22Rv1 (cell line): ENCODE measurements around the gene ARHGDIB.

Experiments
- H3K27ac ChIP-seq: fragments of 450-650 bp; 2 replicates; pipeline ENCODE4 v1.5.1; 2017
- ZFX ChIP-seq: fragments of 450-650 bp; IDR thresholded peaks from 2 replicates; pipeline ENCODE4 v1.6.1; 2017; ENCODE audit warnings: antibody characterized with exemption, borderline replicate concordance
- TF ChIP-seq, protein P1 (sequence below): fragments of 450-650 bp; IDR thresholded peaks from 2 replicates; pipeline ENCODE4 v1.5.1; 2017; ENCODE audit warnings: mild to moderate bottlenecking

ARHGDIB gene

GRCh38 chr12:14993117-14993516, 31.7 kb upstream of the ARHGDIB start:
- TF ChIP-seq, protein P1, sequence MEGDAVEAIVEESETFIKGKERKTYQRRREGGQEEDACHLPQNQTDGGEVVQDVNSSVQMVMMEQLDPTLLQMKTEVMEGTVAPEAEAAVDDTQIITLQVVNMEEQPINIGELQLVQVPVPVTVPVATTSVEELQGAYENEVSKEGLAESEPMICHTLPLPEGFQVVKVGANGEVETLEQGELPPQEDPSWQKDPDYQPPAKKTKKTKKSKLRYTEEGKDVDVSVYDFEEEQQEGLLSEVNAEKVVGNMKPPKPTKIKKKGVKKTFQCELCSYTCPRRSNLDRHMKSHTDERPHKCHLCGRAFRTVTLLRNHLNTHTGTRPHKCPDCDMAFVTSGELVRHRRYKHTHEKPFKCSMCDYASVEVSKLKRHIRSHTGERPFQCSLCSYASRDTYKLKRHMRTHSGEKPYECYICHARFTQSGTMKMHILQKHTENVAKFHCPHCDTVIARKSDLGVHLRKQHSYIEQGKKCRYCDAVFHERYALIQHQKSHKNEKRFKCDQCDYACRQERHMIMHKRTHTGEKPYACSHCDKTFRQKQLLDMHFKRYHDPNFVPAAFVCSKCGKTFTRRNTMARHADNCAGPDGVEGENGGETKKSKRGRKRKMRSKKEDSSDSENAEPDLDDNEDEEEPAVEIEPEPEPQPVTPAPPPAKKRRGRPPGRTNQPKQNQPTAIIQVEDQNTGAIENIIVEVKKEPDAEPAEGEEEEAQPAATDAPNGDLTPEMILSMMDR, result no peak
- no peak for TF ChIP-seq ZFX
- no peak overlapping the region for H3K27ac ChIP-seq

DNA sequence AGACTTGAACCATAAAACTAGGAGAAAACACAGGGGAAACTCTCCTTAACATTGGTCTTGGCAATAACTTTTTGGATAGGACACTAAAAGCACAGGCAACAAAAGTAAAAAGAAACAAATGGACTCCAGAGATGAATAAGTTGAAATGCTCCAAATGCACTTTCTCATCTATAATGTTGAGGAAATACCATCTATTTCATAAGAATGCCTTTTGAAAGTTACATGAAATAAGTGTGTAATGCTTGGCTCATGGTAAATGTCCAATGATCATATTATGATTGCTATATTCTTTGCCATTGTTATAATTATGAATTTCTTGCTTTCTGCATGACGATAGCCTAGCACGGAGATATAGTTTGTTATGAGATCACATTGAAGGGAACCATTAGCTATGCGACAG, 31.3 kb upstream of the ARHGDIB start:
- H3K27ac ChIP-seq, result no peak overlapping the region
- TF ChIP-seq, protein P1, result no peak
- TF ChIP-seq ZFX, result no peak

DNA sequence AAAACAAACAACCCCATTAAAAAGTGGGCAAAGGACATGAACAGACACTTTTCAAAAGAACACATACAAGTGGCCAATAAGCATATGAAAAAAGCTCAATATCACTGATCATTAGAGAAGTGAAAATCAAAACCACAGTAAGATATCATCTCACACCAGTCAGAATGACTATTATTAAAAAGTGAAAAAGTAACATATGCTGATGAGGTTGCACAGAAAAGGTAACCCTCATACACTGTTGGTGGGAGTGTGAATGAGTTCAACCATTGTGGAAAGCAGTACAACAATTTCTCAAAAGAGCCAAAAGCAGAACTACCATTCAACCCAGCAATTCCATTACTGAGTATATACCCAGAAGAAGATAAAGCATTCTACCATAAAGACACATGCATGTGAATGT, 29.7 kb upstream of the ARHGDIB start:
- no peak overlapping the region for H3K27ac ChIP-seq
- TF ChIP-seq, protein P1, result no peak
- no peak for TF ChIP-seq ZFX

DNA sequence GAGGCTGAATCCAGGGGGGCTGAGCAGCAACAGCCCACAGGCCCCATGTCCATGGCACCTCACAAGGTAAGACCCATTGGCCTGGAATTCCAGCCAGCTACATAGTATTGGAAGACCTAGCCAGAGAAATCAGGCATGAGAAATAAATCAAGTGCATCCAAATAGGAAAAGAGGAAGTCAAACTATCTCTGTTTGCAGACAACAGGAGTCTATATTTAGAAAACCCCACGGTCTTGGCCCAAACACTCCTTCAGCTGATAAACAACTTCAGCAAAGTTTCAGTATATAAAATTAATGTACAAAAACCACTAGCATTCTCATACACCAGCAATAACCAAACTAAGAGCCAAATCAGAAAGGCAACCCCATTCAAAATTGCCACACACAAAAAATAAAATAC, 28.4 kb upstream of the ARHGDIB start:
- TF ChIP-seq, protein P1, result no peak
- no peak for TF ChIP-seq ZFX
- no peak overlapping the region for H3K27ac ChIP-seq

DNA sequence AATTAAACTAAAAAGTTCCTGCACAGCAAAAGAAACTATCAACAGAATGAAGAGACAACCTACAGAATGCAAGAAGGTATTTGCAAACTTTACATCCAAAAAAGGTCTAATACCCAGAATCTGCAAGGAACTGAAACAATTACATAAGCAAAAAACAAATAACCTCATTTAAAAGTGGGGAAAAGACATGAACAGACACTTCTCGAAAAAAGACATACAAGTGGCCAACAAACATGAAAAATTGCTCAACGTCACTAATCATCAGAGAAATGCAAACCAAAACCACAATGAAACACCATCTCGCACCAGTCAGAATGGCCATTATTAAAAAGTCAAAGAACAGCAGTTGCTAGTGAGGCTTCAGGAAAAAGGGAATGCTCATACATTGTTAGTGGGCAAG, 26.6 kb upstream of the ARHGDIB start:
- no peak overlapping the region for H3K27ac ChIP-seq
- no peak for TF ChIP-seq ZFX
- TF ChIP-seq, protein P1, result no peak

GRCh38 chr12:14986449-14986848, 25.0 kb upstream of the ARHGDIB start:
- H3K27ac ChIP-seq, result no peak overlapping the region
- TF ChIP-seq, protein P1, result no peak
- no peak for TF ChIP-seq ZFX

- H3K27ac ChIP-seq, result no peak overlapping the region
- TF ChIP-seq ZFX, result no peak
- TF ChIP-seq, protein P1, result no peak
Observed at GRCh38 chr12:14984766-14985285, 23.4 kb upstream of the ARHGDIB start.
